Keratinocyte (primary cell): Measurements from ENCODE around the gene PHLPP1. TPM values are rescaled to one million over a fixed set of nuclear protein-coding genes. Genes with fewer than 3 reads are reported as not detected.
A peak's percentile ranks its signal among the peaks of the same experiment; 100 is the strongest.

Experiments
- DNase-seq: peaks from one replicate; pipeline ENCODE4 v3.0.0-alpha.2; 2011; ENCODE audit warnings: low read depth, missing footprints, low spot score
- FAIRE-seq: peaks from 2 replicates; lab custom pipeline; 2011; peaks lifted over from hg19 to GRCh38; lab: Jason Lieb, UNC
- H2AFZ ChIP-seq: 2 replicates; pipeline ENCODE4 v1.6.0; 2012; ENCODE audit warnings: low read length, control low read depth, inconsistent platforms; ENCODE audit not compliant: control insufficient read depth
- H3K27ac ChIP-seq: 2 replicates; pipeline ENCODE4 v1.5.1; 2011; ENCODE audit warnings: low read length; ENCODE audit not compliant: control insufficient read depth, insufficient read depth
- H3K27me3 ChIP-seq: 3 replicates; pipeline ENCODE4 v1.6.0; 2011; ENCODE audit warnings: low read length; ENCODE audit not compliant: control insufficient read depth, insufficient read depth; ENCODE audit errors: extremely low read depth
- H3K36me3 ChIP-seq, 2 experiments: 2 replicates in 1 of 2; 3 replicates in 1 of 2; pipeline ENCODE4 v1.5.1; 2011; ENCODE audit warnings: low read length in 2 of 2, mild to moderate bottlenecking in 1 of 2; ENCODE audit not compliant: control insufficient read depth in 2 of 2, insufficient read depth in 2 of 2; ENCODE audit errors: extremely low read depth in 1 of 2
- H3K4me1 ChIP-seq: 3 replicates; pipeline ENCODE4 v1.5.1; 2011; ENCODE audit warnings: low read length; ENCODE audit not compliant: control insufficient read depth, insufficient read depth; ENCODE audit errors: extremely low read depth
- H3K4me2 ChIP-seq: 3 replicates; pipeline ENCODE4 v1.6.0; 2011; ENCODE audit warnings: low read depth, low read length; ENCODE audit not compliant: control insufficient read depth, insufficient read depth; ENCODE audit errors: extremely low read depth
- H3K4me3 ChIP-seq, 3 experiments: fragments of 200-600 bp in 1 of 3; sonication (generic) in 1 of 3; 2 replicates in 2 of 3; 3 replicates in 1 of 3; pipeline ENCODE4 v1.5.1; 2011 to 2016; ENCODE audit warnings: low read length in 3 of 3, mild to moderate bottlenecking in 3 of 3, control low read depth in 2 of 3, inconsistent platforms in 1 of 3, low read depth in 1 of 3, mixed read lengths in 1 of 3, mixed run types in 1 of 3, moderate library complexity in 1 of 3; ENCODE audit not compliant: control insufficient read depth in 2 of 3, insufficient read depth in 2 of 3; ENCODE audit errors: extremely low read depth in 1 of 3
- H3K79me2 ChIP-seq: 2 replicates; pipeline ENCODE4 v1.6.0; 2012; ENCODE audit warnings: low read length; ENCODE audit not compliant: control insufficient read depth, insufficient read depth
- H3K9ac ChIP-seq: 3 replicates; pipeline ENCODE4 v1.6.0; 2011; ENCODE audit warnings: low read length; ENCODE audit not compliant: control insufficient read depth, insufficient read depth; ENCODE audit errors: extremely low read depth
- H3K9me1 ChIP-seq: 3 replicates; pipeline ENCODE4 v1.6.0; 2011; ENCODE audit warnings: low read length; ENCODE audit not compliant: control insufficient read depth, insufficient read depth; ENCODE audit errors: extremely low read depth
- H3K9me3 ChIP-seq: 2 replicates; pipeline ENCODE4 v1.5.1; 2012; ENCODE audit warnings: low read depth, low read length; ENCODE audit not compliant: control insufficient read depth
- H4K20me1 ChIP-seq: 3 replicates; pipeline ENCODE4 v1.6.0; 2011; ENCODE audit warnings: low read length; ENCODE audit not compliant: control insufficient read depth, insufficient read depth; ENCODE audit errors: extremely low read depth
- CTCF ChIP-seq, 3 experiments: IDR thresholded peaks in 1 of 3; conservative IDR thresholded peaks in 1 of 3; optimal IDR thresholded peaks in 1 of 3; 2 replicates in 2 of 3; 3 replicates in 1 of 3; pipeline versions ENCODE3 to v1.5.1; 2011; ENCODE audit warnings: low read length in 3 of 3, mild to moderate bottlenecking in 3 of 3, moderate library complexity in 2 of 3, control low read depth in 1 of 3, inconsistent platforms in 1 of 3; ENCODE audit not compliant: insufficient read depth in 2 of 3; ENCODE audit errors: extremely low read depth in 1 of 3
- EZH2 ChIP-seq: IDR thresholded peaks from one replicate; pipeline ENCODE4 v1.6.1; 2012; ENCODE audit warnings: inconsistent platforms, mild to moderate bottlenecking, low read length, moderate library complexity
- dilution Hi-C: fragments of 300-500 bp; cut with MboI; formaldehyde crosslinking; loops from one replicate; pipeline ENCODE4 v1.7.0; 2020; ENCODE audit warnings: low sequenced_read_pairs; ENCODE audit not compliant: extremely low pct_ligation_motif_present
- polyA plus RNA-seq, 5 experiments: library from polyadenylated mRNA; depleted of rRNA in 3 of 5; stranded (reverse) in 3 of 5; stranded (forward) in 1 of 5; unstranded in 1 of 5; fragments of >200 nt; gene quantifications; 1 replicate in 1 of 5; 2 replicates in 3 of 5; 3 replicates in 1 of 5; pipeline versions ENCODE4 v1.2.1 to v1.2.3, GENCODE V29; 2011 to 2012; ENCODE audit warnings: missing spikeins in 2 of 5, low read depth in 1 of 5, low replicate concordance in 1 of 5

PHLPP1 gene
- polyA plus RNA-seq, 1 donor (not counting 4 experiments of a cell fraction or from before 2014, with no cell fraction given): 8.4 TPM

GRCh38 chr18:62763101-62763521 lies 47.8 kb downstream of the PHLPP1 start:
- H3K36me3 ChIP-seq: no peaks in the 10 kb centered on the region
- peak overlapping the region; percentile 68 for H3K4me2 ChIP-seq
- peak overlapping the region; percentile 53 for H3K27ac ChIP-seq
- H3K9ac ChIP-seq: peak overlapping the region; percentile 57
- H3K27me3 ChIP-seq: no peaks in the 10 kb centered on the region
- peaks cover 65% of the 10 kb centered on the region for H3K4me1 ChIP-seq
- no peaks in the 10 kb centered on the region for H3K9me3 ChIP-seq
- no peaks in the 10 kb centered on the region for H3K9me1 ChIP-seq
- FAIRE-seq (peak; percentile 96), DNase-seq (peak; percentile 61)
- no peaks in the 10 kb centered on the region for H4K20me1 ChIP-seq
- TF ChIP-seq CTCF (optimal IDR thresholded peaks at IDR 0.05 in 1 of 3, IDR thresholded peaks at IDR 0.05 in 1 of 3, conservative IDR thresholded peaks at IDR 0.05 in 1 of 3; ENCODE audit: extremely low read depth in 1 of 3, insufficient read depth in 2 of 3, low read length in 3 of 3): no peak
- no peak for TF ChIP-seq EZH2
- peak overlapping the region; percentile 9 for H2AFZ ChIP-seq
- dilution Hi-C loops: no loop called here
- peaks cover 33% of the 10 kb centered on the region for H3K79me2 ChIP-seq
- H3K4me3 ChIP-seq: peak overlapping the region; percentile 17 to 41 (median 27)

- Histone ChIP-seq H3K4me3 (no peak overlapping the region), H2AFZ (no peak overlapping the region), H3K4me2 (peak overlapping the region; percentile 95), H3K79me2 (peaks cover 21% of the 10 kb centered on the region), H3K9me3 (no peaks in the 10 kb centered on the region), H3K9ac (no peak overlapping the region), H3K27me3 (no peaks in the 10 kb centered on the region), H3K27ac (peak overlapping the region; percentile 90), H3K4me1 (peaks cover 54% of the 10 kb centered on the region), H4K20me1 (no peaks in the 10 kb centered on the region), H3K36me3 (no peaks in the 10 kb centered on the region), H3K9me1 (no peaks in the 10 kb centered on the region)
- TF ChIP-seq EZH2 (no peak), CTCF (optimal IDR thresholded peaks at IDR 0.05 in 1 of 3, IDR thresholded peaks at IDR 0.05 in 1 of 3, conservative IDR thresholded peaks at IDR 0.05 in 1 of 3; ENCODE audit: extremely low read depth in 1 of 3, insufficient read depth in 2 of 3, low read length in 3 of 3) (no peak)
- FAIRE-seq (peak; percentile 32), DNase-seq (no peak)
- dilution Hi-C loops: no loop called here
Observed at GRCh38 chr18:62766266-62766665, 50.9 kb downstream of the PHLPP1 start.
